Ovary (tissue), 9 donors: ENCODE data around the gene TOMM70. TPM values are rescaled to one million over a fixed set of nuclear protein-coding genes. Genes with fewer than 3 reads are reported as not detected.

Experiments used
- DNase-seq, 5 donors: peaks; one replicate each; pipeline ENCODE4 v3.0.0-alpha.2; 2019 to 2020
- H3K27ac ChIP-seq, 2 donors: fragments of 200-600 bp; one replicate each; pipeline versions ENCODE4 v1.5.1 to v1.8.0; 2019 to 2022
- H3K27me3 ChIP-seq: fragments of 200-600 bp; one replicate; pipeline ENCODE4 v1.8.0; 2022
- H3K36me3 ChIP-seq: fragments of 200-600 bp; sonication (generic); one replicate; pipeline ENCODE4 v1.5.1; 2019
- H3K4me1 ChIP-seq: one replicate; pipeline ENCODE4 v1.8.1; 2013; ENCODE audit warnings: mild to moderate bottlenecking, moderate library complexity; ENCODE audit not compliant: insufficient read depth
- H3K4me3 ChIP-seq: fragments of 200-600 bp; sonication (generic); one replicate; pipeline ENCODE4 v1.5.1; 2017
- H3K9me3 ChIP-seq, 2 donors: fragments of 200-600 bp in 1 of 2; sonication (generic) in 1 of 2; one replicate each; pipeline versions ENCODE4 v1.5.1 to v1.8.1; 2013 to 2019; ENCODE audit warnings: mild to moderate bottlenecking in 1 of 2, moderate library complexity in 1 of 2
- EP300 ChIP-seq: sonication (generic); formaldehyde crosslinking; IDR thresholded peaks from one replicate; pipeline ENCODE4 v1.6.1; 2017; ENCODE audit warnings: antibody characterized with exemption
- POLR2A ChIP-seq: fragments of 450-650 bp; IDR thresholded peaks from one replicate; pipeline ENCODE4 v1.6.1; 2017; ENCODE audit warnings: antibody characterized with exemption, mild to moderate bottlenecking, moderate library complexity
- WGBS, 3 donors: extraction: QIAGEN DNeasy Blood & Tissue Kit in 1 of 3; methylation state at CpG; one replicate each; pipeline versions ENCODE4 v1.1.5 to v1.1.7; 2013 to 2017; 5-methylcytosine and 5-hydroxymethylcytosine counted together
- intact Hi-C, 4 donors: fragments of 100-400 bp; cut with DNase I; formaldehyde crosslinking; loops; one replicate each; pipeline versions ENCODE4 v1.11.0 to v1.15.1; 2022 to 2023
- polyA plus RNA-seq, 2 donors: library from polyadenylated mRNA; stranded (reverse); fragments of 200-250 nt in 1 of 2; fragments of 350-450 nt in 1 of 2; fragmentation: Illumina TruSeq in 1 of 2; extraction: RNeasy Lipid Tissue Mini Kit (QIAGEN cat#74804) in 1 of 2; gene quantifications; one replicate each; pipeline ENCODE4 v1.2.3, GENCODE V29; 2013 to 2014
- total RNA-seq, 7 donors: library from RNA; depleted of rRNA in 2 of 7; stranded (reverse); fragments of >200 nt in 2 of 7; fragmentation: NEBNext Ultra II Directional in 3 of 7; extraction: Animal tissue kit (Norgen Biotek cat#: 25700) in 3 of 7; gene quantifications; one replicate each; pipeline versions ENCODE4 v1.1.0 to v1.2.4, GENCODE V29; 2016 to 2023
- TF ChIP-seq, protein P1 (sequence below), 3 donors: fragments of 450-650 bp in 2 of 3; fragments of 200-600 bp in 1 of 3; IDR thresholded peaks; one replicate each; pipeline versions ENCODE4 v1.5.1 to v1.8.0; 2016 to 2022; ENCODE audit warnings: antibody characterized with exemption in 3 of 3, mild to moderate bottlenecking in 1 of 3
- donor health status: DM: no; HTN: no; CAD: no; lungs with moderate emphysema.
- donor health status: DM: no; HTN: no; CAD: no.
- donor health status: Bipolar disorder and iron deficiency.
- donor health status: DM: yes; HTN: yes; CAD: no.
- donor health status: DM: no; HTN: no; CAD: no.
- donor health status: DM: yes; HTN: yes; CAD: no.

Gene TOMM70
- total and polyA plus RNA-seq, 9 donors = 24.7 to 53.6 (median 37.3) TPM

DNA sequence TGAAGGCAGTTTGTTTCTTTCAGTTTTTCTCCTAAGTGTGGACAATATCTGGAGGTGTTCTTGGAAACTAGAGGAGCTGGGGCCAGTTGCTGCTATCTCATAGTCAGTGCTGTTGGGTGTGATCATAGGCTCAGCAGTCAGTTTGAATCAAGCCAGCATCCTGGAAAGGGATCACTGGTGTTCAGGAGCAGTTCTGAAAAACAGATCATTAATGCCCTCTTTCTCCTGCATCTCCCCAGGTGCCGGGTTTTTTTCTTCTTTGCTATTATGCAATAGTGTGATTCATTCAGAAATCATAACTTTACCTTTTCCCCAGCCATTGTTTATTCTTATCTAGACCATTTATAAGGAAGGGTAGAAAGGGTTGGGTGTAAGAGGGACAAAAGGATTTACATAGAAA lies 24.4 kb upstream of the TOMM70 start:
- no peaks in the 10 kb centered on the region for H3K4me1 ChIP-seq
- no peak overlapping the region for H3K27ac ChIP-seq
- 66 to 83% (median 73%) methylated on average over 1 of the region's 1 CpG for WGBS, 3 donors
- DNase-seq = no peak
- H3K4me3 ChIP-seq = no peak overlapping the region
- TF ChIP-seq EP300 = no peak
- TF ChIP-seq, protein P1, sequence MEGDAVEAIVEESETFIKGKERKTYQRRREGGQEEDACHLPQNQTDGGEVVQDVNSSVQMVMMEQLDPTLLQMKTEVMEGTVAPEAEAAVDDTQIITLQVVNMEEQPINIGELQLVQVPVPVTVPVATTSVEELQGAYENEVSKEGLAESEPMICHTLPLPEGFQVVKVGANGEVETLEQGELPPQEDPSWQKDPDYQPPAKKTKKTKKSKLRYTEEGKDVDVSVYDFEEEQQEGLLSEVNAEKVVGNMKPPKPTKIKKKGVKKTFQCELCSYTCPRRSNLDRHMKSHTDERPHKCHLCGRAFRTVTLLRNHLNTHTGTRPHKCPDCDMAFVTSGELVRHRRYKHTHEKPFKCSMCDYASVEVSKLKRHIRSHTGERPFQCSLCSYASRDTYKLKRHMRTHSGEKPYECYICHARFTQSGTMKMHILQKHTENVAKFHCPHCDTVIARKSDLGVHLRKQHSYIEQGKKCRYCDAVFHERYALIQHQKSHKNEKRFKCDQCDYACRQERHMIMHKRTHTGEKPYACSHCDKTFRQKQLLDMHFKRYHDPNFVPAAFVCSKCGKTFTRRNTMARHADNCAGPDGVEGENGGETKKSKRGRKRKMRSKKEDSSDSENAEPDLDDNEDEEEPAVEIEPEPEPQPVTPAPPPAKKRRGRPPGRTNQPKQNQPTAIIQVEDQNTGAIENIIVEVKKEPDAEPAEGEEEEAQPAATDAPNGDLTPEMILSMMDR (IDR thresholded peaks at IDR 0.05) = no peak
- TF ChIP-seq POLR2A = no peak
- H3K9me3 ChIP-seq = no peaks in the 10 kb centered on the region
- no peaks in the 10 kb centered on the region for H3K27me3 ChIP-seq
- H3K36me3 ChIP-seq = no peaks in the 10 kb centered on the region
- intact Hi-C loops = no loop called here

DNA sequence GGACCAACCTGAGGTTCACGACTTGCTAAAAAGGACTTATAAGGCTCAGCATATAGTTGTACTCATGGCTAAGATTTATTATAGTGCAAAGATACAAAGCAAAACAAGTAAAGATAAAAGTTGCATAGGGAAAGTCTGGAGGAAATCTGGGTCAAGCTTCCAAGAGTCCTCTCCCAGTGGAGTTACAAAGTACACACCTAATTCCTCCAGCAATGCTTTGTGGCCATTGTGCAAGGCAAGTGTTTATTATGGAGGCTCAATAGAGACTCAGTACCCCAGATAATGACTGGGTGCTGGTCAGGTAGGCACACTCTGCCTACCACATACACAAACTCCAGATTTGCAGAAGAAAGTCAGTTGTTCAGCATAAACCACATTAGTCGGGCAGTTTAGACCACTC lies 23.4 kb upstream of the TOMM70 start:
- Histone ChIP-seq H3K36me3 (no peaks in the 10 kb centered on the region), H3K27me3 (no peaks in the 10 kb centered on the region), H3K4me3 (no peak overlapping the region), H3K27ac (no peak overlapping the region), H3K9me3 (no peaks in the 10 kb centered on the region), H3K4me1 (no peaks in the 10 kb centered on the region)
- TF ChIP-seq POLR2A (no peak), EP300 (no peak)
- TF ChIP-seq, protein P1 (IDR thresholded peaks at IDR 0.05) = no peak
- DNase-seq = no peak
- WGBS, 3 donors = 87 to 88% (median 88%) methylated on average over 2 of the region's 2 CpGs
- intact Hi-C loops = no loop called here

DNA sequence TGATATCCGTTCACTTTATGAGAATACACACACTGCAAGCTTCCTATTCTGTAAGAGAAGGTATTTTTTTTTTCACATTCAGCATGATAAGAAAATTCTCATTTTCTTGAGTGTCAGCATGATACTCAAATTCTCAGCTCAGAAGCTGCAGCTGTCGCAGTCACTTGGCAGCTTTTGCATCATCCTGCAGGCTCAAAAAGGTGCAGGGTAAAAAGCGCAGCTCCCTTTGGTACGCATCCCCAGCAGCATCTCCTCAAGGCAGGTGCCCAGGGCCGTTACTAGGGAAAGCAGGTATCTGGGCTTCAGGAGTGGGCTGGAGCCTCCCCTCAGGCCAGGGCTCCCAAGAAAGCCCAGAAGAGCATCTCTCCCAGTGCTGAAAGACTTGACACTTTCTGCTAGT lies 22.7 kb upstream of the TOMM70 start:
- no peaks in the 10 kb centered on the region for H3K27me3 ChIP-seq
- DNase-seq = no peak
- no peaks in the 10 kb centered on the region for H3K4me1 ChIP-seq
- H3K4me3 ChIP-seq = no peak overlapping the region
- intact Hi-C loops = no loop called here
- H3K9me3 ChIP-seq = no peaks in the 10 kb centered on the region
- TF ChIP-seq, protein P1 (IDR thresholded peaks at IDR 0.05) = no peak
- TF ChIP-seq EP300 (no peak), POLR2A (no peak)
- 90 to 96% (median 95%) methylated on average over 5 of the region's 5 CpGs for WGBS, 3 donors
- no peaks in the 10 kb centered on the region for H3K36me3 ChIP-seq
- H3K27ac ChIP-seq = no peak overlapping the region

DNA sequence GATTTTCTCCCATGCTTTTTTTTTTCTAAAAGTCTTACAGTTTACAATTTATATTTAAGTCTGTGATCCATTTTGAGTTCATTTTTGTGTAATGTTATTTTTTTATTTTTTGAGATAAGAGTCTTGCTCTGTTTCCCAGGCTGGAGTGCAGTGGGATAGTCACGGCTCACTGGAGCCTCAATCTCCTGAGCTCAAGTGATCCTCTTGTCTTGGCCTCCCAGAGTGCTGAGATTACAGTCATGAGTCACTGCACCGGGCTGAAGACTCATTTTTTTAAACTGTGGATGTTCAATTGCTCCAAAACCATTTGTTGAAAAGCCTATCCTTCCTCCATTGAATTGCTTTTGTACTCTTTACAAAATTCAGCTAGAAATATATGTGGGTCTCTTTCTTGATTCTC lies 20.0 kb upstream of the TOMM70 start:
- H3K27me3 ChIP-seq = no peaks in the 10 kb centered on the region
- no peak overlapping the region for H3K4me3 ChIP-seq
- H3K9me3 ChIP-seq = no peaks in the 10 kb centered on the region
- no peaks in the 10 kb centered on the region for H3K4me1 ChIP-seq
- intact Hi-C loops = no loop called here
- no peak for DNase-seq
- TF ChIP-seq POLR2A (no peak), EP300 (no peak)
- TF ChIP-seq, protein P1 (IDR thresholded peaks at IDR 0.05) = no peak
- H3K36me3 ChIP-seq = no peaks in the 10 kb centered on the region
- WGBS, 3 donors = 77 to 84% (median 83%) methylated on average over 2 of the region's 2 CpGs
- H3K27ac ChIP-seq = no peak overlapping the region

DNA sequence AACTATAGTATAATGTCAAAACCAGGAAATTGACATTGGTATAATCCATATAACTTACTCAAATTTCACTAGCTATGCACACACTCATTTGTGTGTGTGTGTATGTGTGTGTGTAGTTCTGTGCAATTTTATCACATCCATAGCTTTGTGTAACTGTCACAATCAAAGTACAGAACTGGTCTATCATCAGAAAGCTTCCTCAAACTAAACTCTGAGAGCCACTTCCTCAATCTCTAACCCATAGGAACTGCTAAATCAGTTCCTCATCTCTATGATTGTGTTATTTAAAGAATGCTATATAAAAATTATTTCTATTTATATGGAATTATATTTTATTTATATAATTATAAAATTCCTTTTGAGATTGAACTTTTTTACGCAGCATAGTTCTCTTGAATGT lies 18.5 kb upstream of the TOMM70 start:
- no peak for DNase-seq
- H3K9me3 ChIP-seq = no peaks in the 10 kb centered on the region
- intact Hi-C loops = no loop called here
- WGBS, 3 donors = 93 to 98% (median 98%) methylated on average over 1 of the region's 1 CpG
- no peak overlapping the region for H3K27ac ChIP-seq
- no peak for TF ChIP-seq EP300
- TF ChIP-seq POLR2A = no peak
- TF ChIP-seq, protein P1 (IDR thresholded peaks at IDR 0.05) = no peak
- no peak overlapping the region for H3K4me3 ChIP-seq
- H3K27me3 ChIP-seq = no peaks in the 10 kb centered on the region
- no peaks in the 10 kb centered on the region for H3K4me1 ChIP-seq
- H3K36me3 ChIP-seq = no peaks in the 10 kb centered on the region
